A549 (cell line): ENCODE measurements around the gene MLLT3. TPM values are rescaled to one million over a fixed set of nuclear protein-coding genes. Genes with fewer than 3 reads are reported as not detected.

Experiments used
- ATAC-seq, 2 experiments: fragments of 200-7000 bp in 1 of 2; fragments of >200 bp in 1 of 2; cut with Nextera tagmentation in 1 of 2; cut with Tn5 transposase in 1 of 2; 3 replicates each; pipeline versions ENCODE4 v1.8.0 to v1.9.1; 2018 to 2020; ENCODE audit warnings: mild to moderate bottlenecking in 1 of 2, moderate library complexity in 1 of 2
- CTCF ChIA-PET: fragments of 300-600 bp; sonication (Branson Sonifier 250); formaldehyde crosslinking; extraction: SDS; loops from one replicate; lab custom pipeline; 2021; ENCODE audit warnings: antibody characterized with exemption, inconsistent platforms; lab: Yijun Ruan, JAX
- POLR2A ChIA-PET: fragments of 350-600 bp; formaldehyde crosslinking; extraction: SDS; loops from one replicate; lab custom pipeline; 2021; ENCODE audit warnings: antibody characterized with exemption, inconsistent platforms; lab: Yijun Ruan, JAX
- DNase-seq, 2 experiments: peaks; one replicate each; pipeline versions ENCODE4 v3.0.0 to v3.0.0-alpha.2; 2011 to 2016; ENCODE audit warnings: low read depth in 1 of 2, low spot score in 1 of 2
- FAIRE-seq: peaks from 2 replicates; lab custom pipeline; 2011; peaks lifted over from hg19 to GRCh38; lab: Jason Lieb, UNC
- H3K27ac ChIP-seq, 2 experiments: fragments of >200 bp; sonication (Bioruptor Twin); formaldehyde crosslinking; 3 replicates each; pipeline ENCODE4 v1.5.1; 2016 to 2017
- H3K4me1 ChIP-seq: fragments of >200 bp; sonication (Bioruptor Twin); formaldehyde crosslinking; 3 replicates; pipeline ENCODE4 v1.6.1; 2016
- H3K4me2 ChIP-seq: fragments of >200 bp; sonication (Bioruptor Twin); formaldehyde crosslinking; 3 replicates; pipeline ENCODE4 v1.6.1; 2016
- H3K4me3 ChIP-seq: fragments of >200 bp; sonication (Bioruptor Twin); formaldehyde crosslinking; 3 replicates; pipeline ENCODE4 v1.5.1; 2016
- H3K9me3 ChIP-seq: fragments of >200 bp; sonication (Bioruptor Twin); formaldehyde crosslinking; 3 replicates; pipeline ENCODE4 v1.6.1; 2016
- EHMT2 ChIP-seq: fragments of 200-600 bp; sonication (generic); IDR thresholded peaks from 2 replicates; pipeline ENCODE4 v1.6.1; 2016; ENCODE audit warnings: antibody characterized with exemption, low read depth, mild to moderate bottlenecking, moderate library complexity
- EP300 ChIP-seq, 2 experiments: fragments of >200 bp; sonication (Bioruptor Twin); formaldehyde crosslinking; IDR thresholded peaks; 2 replicates in 1 of 2; 3 replicates in 1 of 2; pipeline ENCODE4 v1.6.1; 2016 to 2017
- FOSB ChIP-seq: fragments of 250-450 bp; sonication (Bioruptor Pico); IDR thresholded peaks from 2 replicates; pipeline ENCODE4 v1.5.0; 2020; ENCODE audit warnings: mild to moderate bottlenecking, moderate library complexity
- HOXB13 ChIP-seq: fragments of 250-450 bp; sonication (Bioruptor Pico); IDR thresholded peaks from 2 replicates; pipeline ENCODE4 v1.5.0; 2020; ENCODE audit warnings: low read depth, mild to moderate bottlenecking, moderate library complexity
- JUNB ChIP-seq: fragments of >200 bp; sonication (Bioruptor Twin); formaldehyde crosslinking; IDR thresholded peaks from 2 replicates; pipeline ENCODE4 v1.6.1; 2016
- MAFK ChIP-seq: fragments of 450-650 bp; IDR thresholded peaks from 2 replicates; pipeline ENCODE4 v1.6.1; 2014; ENCODE audit not compliant: partially characterized antibody
- MAZ ChIP-seq: fragments of 150-350 bp; IDR thresholded peaks from 2 replicates; pipeline ENCODE4 v1.6.1; 2014; ENCODE audit warnings: antibody characterized with exemption, low read depth, low read length, borderline replicate concordance
- NR3C1 ChIP-seq: fragments of >200 bp; sonication (Bioruptor Twin); formaldehyde crosslinking; IDR thresholded peaks from 3 replicates; pipeline ENCODE4 v1.6.1; 2017
- PHF8 ChIP-seq: fragments of 200-600 bp; sonication (generic); IDR thresholded peaks from 2 replicates; pipeline ENCODE4 v1.6.1; 2016; ENCODE audit warnings: low read depth, mild to moderate bottlenecking, antibody characterized with exemption, moderate library complexity, borderline replicate concordance
- POLR2AphosphoS2 ChIP-seq: conservative IDR thresholded peaks from 2 replicates; pipeline ENCODE4 v1.6.1; 2012; ENCODE audit warnings: low read length, improper control_type of control experiment, inconsistent platforms
- RAD21 ChIP-seq, 2 experiments: fragments of >200 bp in 1 of 2; sonication (Bioruptor Twin) in 1 of 2; formaldehyde crosslinking in 1 of 2; IDR thresholded peaks in 1 of 2; conservative IDR thresholded peaks in 1 of 2; 2 replicates in 1 of 2; 3 replicates in 1 of 2; pipeline ENCODE4 v1.6.1; 2012 to 2018; ENCODE audit warnings: inconsistent platforms in 1 of 2
- RARB ChIP-seq: fragments of 250-450 bp; sonication (Bioruptor Pico); IDR thresholded peaks from 2 replicates; pipeline ENCODE4 v1.8.0; 2021; ENCODE audit warnings: mild to moderate bottlenecking, moderate library complexity
- RCOR1 ChIP-seq: fragments of 150-350 bp; IDR thresholded peaks from 2 replicates; pipeline ENCODE4 v1.6.1; 2014; ENCODE audit warnings: antibody characterized with exemption, low read length, low read depth
- RNF2 ChIP-seq: fragments of 200-600 bp; sonication (generic); IDR thresholded peaks from 2 replicates; pipeline ENCODE4 v1.6.1; 2016; ENCODE audit warnings: low read depth, mild to moderate bottlenecking, antibody characterized with exemption, moderate library complexity, borderline replicate concordance
- SREBF2 ChIP-seq: fragments of 450-650 bp; IDR thresholded peaks from 2 replicates; pipeline ENCODE4 v1.6.1; 2014; ENCODE audit warnings: mild to moderate bottlenecking, moderate library complexity
- ZNF302 ChIP-seq: fragments of 250-450 bp; sonication (Bioruptor Pico); IDR thresholded peaks from 2 replicates; pipeline ENCODE4 v1.9.0; 2021; ENCODE audit warnings: inconsistent platforms, mild to moderate bottlenecking, moderate library complexity
- ZSCAN20 ChIP-seq: fragments of 250-450 bp; sonication (Bioruptor Pico); IDR thresholded peaks from 2 replicates; pipeline ENCODE4 v1.8.0; 2022; ENCODE audit warnings: mild to moderate bottlenecking, moderate library complexity
- WGBS: methylation state at CpG from one replicate; pipeline ENCODE4 v1.1.6; 2017; ENCODE audit errors: missing lambda C conversion rate; 5-methylcytosine and 5-hydroxymethylcytosine counted together
- polyA plus RNA-seq, 4 experiments: library from polyadenylated mRNA; depleted of rRNA in 3 of 4; stranded (reverse); fragments of >200 nt; fragmentation: RNase III in 1 of 4; extraction: RNeasy Plus Mini Kit Qiagen cat#74134 plus additional on column Dnase treatment in 1 of 4; gene quantifications; 2 replicates in 3 of 4; 3 replicates in 1 of 4; pipeline ENCODE4 v1.2.3, GENCODE V29; 2011 to 2017
- TF ChIP-seq, protein P1 (sequence below): fragments of 250-450 bp; sonication (Bioruptor Pico); IDR thresholded peaks from 2 replicates; pipeline ENCODE4 v1.5.0; 2021; ENCODE audit warnings: mild to moderate bottlenecking, moderate library complexity, borderline replicate concordance
- TF ChIP-seq, protein P2 (sequence below): fragments of 200-600 bp; sonication (generic); IDR thresholded peaks from 2 replicates; pipeline ENCODE4 v1.6.1; 2016; ENCODE audit warnings: antibody characterized with exemption, mild to moderate bottlenecking, moderate library complexity
- TF ChIP-seq, protein P3 (sequence below): fragments of >200 bp; sonication (Bioruptor Twin); formaldehyde crosslinking; IDR thresholded peaks from 3 replicates; pipeline ENCODE4 v1.5.1; 2016
- TF ChIP-seq, protein P4 (sequence below): fragments of 150-350 bp; IDR thresholded peaks from 2 replicates; pipeline ENCODE4 v1.6.1; 2014; ENCODE audit warnings: low read depth, mild to moderate bottlenecking, low read length
- TF ChIP-seq, protein P5 (sequence below): IDR thresholded peaks from 2 replicates; pipeline ENCODE4 v1.6.1; 2012; ENCODE audit warnings: low read depth, borderline replicate concordance

The MLLT3 gene
- polyA plus RNA-seq, 2 of the 4 experiments (the other 2 are of a cell fraction), result 14.3 to 47.6 TPM

DNA sequence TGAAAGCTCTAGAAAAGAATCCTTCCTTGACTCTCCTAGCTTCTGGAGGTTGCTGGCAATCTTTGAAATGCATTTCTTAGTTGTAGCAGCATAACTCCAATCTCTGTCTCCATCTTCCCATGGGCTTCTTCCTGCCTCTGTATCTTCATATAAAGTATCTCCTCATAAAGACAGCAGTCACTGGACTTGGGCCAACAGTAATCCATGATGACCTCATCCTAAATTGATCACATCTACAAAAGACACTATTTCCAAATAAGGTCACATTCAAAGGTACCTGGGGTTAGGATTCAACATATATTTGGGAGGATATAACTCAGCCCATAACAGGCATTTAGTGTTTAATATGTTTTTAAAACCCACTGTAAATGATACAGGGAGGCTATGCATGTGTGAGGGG lies 123.3 kb downstream of the MLLT3 start:
- DNase-seq, result no peak
- ChIA-PET CTCF (interaction anchor here (0.8 kb wide), 1 partner anchor 28 kb away, joined by 3 read pairs; no protein-coding TSS in a partner anchor), POLR2A (no interaction called here)
- H3K4me3 ChIP-seq, result no peak overlapping the region
- no peak for ATAC-seq
- H3K9me3 ChIP-seq, result no peaks in the 10 kb centered on the region
- TF ChIP-seq EP300 (IDR thresholded peaks at IDR 0.05) (no peak), RCOR1 (no peak)
- H3K4me2 ChIP-seq, result no peak overlapping the region
- no peak overlapping the region for H3K27ac ChIP-seq
- H3K4me1 ChIP-seq, result no peaks in the 10 kb centered on the region
- FAIRE-seq, result no peak

DNA sequence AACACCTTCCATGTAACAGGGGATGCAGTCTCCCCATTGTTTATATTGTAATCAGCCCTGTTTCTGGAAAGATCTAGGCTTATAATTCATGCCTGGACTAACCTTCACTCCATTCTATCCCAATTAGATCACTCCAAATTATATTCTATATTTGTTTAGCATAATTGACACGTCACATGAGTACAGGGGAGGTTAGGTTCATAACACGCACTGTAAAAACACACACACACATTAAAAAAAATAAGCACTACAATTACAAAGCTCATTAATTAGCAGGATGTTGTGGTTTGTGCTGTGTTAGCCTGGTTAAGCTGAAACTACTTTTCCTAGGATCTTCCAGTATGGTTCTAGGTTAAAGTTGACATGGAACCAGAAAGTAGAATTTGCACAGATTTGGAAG lies 126.0 kb downstream of the MLLT3 start:
- H3K9me3 ChIP-seq, result no peaks in the 10 kb centered on the region
- no peak overlapping the region for H3K4me3 ChIP-seq
- ATAC-seq (no peak), DNase-seq (no peak), FAIRE-seq (peak; percentile 13)
- ChIA-PET CTCF (no interaction called here), POLR2A (no interaction called here)
- H3K27ac ChIP-seq, result no peak overlapping the region
- H3K4me2 ChIP-seq, result no peak overlapping the region
- no peaks in the 10 kb centered on the region for H3K4me1 ChIP-seq
- no peak for TF ChIP-seq RAD21 (conservative IDR thresholded peaks at IDR 0.05 in 1 of 2, IDR thresholded peaks at IDR 0.05 in 1 of 2)
- WGBS, result 97% methylated on average over 2 of the region's 2 CpGs

DNA sequence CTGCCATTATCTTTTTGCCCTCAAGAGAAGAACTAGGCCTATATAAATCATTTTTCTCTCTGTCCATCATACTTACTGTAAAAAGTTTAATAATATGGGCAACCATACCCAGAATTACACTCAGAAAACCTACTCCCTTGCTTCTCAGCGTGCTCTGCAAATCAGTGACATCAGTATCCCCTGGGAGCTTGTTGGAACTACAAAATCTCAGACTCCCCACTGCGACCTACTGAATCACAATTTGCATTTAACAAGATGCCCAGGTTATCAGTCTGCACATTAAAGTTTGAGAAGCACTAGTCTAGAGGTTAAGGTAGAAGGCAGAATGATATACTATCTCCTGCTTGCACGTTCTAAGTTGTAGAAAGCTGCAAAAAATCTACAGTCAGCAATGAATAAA lies 127.2 kb downstream of the MLLT3 start:
- TF ChIP-seq PHF8 (no peak), SREBF2 (no peak), HOXB13 (no peak), ZNF302 (CRISPR knock-in tag) (no peak), FOSB (CRISPR knock-in tag) (no peak), MAZ (no peak), NR3C1 (no peak), RARB (CRISPR knock-in tag) (no peak), ZSCAN20 (no peak), POLR2AphosphoS2 (no peak), EP300 (IDR thresholded peaks at IDR 0.05) (no peak), RNF2 (no peak), MAFK (no peak), EHMT2 (no peak), JUNB (no peak)
- TF ChIP-seq, protein P1, sequence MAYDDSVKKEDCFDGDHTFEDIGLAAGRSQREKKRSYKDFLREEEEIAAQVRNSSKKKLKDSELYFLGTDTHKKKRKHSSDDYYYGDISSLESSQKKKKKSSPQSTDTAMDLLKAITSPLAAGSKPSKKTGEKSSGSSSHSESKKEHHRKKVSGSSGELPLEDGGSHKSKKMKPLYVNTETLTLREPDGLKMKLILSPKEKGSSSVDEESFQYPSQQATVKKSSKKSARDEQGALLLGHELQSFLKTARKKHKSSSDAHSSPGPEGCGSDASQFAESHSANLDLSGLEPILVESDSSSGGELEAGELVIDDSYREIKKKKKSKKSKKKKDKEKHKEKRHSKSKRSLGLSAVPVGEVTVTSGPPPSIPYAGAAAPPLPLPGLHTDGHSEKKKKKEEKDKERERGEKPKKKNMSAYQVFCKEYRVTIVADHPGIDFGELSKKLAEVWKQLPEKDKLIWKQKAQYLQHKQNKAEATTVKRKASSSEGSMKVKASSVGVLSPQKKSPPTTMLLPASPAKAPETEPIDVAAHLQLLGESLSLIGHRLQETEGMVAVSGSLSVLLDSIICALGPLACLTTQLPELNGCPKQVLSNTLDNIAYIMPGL (CRISPR knock-in tag), result no peak
- TF ChIP-seq, protein P2, sequence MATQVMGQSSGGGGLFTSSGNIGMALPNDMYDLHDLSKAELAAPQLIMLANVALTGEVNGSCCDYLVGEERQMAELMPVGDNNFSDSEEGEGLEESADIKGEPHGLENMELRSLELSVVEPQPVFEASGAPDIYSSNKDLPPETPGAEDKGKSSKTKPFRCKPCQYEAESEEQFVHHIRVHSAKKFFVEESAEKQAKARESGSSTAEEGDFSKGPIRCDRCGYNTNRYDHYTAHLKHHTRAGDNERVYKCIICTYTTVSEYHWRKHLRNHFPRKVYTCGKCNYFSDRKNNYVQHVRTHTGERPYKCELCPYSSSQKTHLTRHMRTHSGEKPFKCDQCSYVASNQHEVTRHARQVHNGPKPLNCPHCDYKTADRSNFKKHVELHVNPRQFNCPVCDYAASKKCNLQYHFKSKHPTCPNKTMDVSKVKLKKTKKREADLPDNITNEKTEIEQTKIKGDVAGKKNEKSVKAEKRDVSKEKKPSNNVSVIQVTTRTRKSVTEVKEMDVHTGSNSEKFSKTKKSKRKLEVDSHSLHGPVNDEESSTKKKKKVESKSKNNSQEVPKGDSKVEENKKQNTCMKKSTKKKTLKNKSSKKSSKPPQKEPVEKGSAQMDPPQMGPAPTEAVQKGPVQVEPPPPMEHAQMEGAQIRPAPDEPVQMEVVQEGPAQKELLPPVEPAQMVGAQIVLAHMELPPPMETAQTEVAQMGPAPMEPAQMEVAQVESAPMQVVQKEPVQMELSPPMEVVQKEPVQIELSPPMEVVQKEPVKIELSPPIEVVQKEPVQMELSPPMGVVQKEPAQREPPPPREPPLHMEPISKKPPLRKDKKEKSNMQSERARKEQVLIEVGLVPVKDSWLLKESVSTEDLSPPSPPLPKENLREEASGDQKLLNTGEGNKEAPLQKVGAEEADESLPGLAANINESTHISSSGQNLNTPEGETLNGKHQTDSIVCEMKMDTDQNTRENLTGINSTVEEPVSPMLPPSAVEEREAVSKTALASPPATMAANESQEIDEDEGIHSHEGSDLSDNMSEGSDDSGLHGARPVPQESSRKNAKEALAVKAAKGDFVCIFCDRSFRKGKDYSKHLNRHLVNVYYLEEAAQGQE, result no peak
- TF ChIP-seq, protein P3, sequence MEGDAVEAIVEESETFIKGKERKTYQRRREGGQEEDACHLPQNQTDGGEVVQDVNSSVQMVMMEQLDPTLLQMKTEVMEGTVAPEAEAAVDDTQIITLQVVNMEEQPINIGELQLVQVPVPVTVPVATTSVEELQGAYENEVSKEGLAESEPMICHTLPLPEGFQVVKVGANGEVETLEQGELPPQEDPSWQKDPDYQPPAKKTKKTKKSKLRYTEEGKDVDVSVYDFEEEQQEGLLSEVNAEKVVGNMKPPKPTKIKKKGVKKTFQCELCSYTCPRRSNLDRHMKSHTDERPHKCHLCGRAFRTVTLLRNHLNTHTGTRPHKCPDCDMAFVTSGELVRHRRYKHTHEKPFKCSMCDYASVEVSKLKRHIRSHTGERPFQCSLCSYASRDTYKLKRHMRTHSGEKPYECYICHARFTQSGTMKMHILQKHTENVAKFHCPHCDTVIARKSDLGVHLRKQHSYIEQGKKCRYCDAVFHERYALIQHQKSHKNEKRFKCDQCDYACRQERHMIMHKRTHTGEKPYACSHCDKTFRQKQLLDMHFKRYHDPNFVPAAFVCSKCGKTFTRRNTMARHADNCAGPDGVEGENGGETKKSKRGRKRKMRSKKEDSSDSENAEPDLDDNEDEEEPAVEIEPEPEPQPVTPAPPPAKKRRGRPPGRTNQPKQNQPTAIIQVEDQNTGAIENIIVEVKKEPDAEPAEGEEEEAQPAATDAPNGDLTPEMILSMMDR, result no peak
- TF ChIP-seq, protein P4, sequence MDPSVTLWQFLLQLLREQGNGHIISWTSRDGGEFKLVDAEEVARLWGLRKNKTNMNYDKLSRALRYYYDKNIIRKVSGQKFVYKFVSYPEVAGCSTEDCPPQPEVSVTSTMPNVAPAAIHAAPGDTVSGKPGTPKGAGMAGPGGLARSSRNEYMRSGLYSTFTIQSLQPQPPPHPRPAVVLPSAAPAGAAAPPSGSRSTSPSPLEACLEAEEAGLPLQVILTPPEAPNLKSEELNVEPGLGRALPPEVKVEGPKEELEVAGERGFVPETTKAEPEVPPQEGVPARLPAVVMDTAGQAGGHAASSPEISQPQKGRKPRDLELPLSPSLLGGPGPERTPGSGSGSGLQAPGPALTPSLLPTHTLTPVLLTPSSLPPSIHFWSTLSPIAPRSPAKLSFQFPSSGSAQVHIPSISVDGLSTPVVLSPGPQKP, result no peak
- TF ChIP-seq, protein P5, sequence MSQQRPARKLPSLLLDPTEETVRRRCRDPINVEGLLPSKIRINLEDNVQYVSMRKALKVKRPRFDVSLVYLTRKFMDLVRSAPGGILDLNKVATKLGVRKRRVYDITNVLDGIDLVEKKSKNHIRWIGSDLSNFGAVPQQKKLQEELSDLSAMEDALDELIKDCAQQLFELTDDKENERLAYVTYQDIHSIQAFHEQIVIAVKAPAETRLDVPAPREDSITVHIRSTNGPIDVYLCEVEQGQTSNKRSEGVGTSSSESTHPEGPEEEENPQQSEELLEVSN, result no peak
- TF ChIP-seq, all 56 proteins: peak for 0
- no peak overlapping the region for H3K27ac ChIP-seq
- ATAC-seq, result no peak
- no peaks in the 10 kb centered on the region for H3K4me1 ChIP-seq
- CTCF ChIA-PET, result no interaction called here
- POLR2A ChIA-PET, result no interaction called here
- no peak overlapping the region for H3K4me3 ChIP-seq
- no peaks in the 10 kb centered on the region for H3K9me3 ChIP-seq
- no peak for DNase-seq
- no peak overlapping the region for H3K4me2 ChIP-seq
- peak; percentile 28 for FAIRE-seq
- 92% methylated on average over 3 of the region's 3 CpGs for WGBS
